CD8-positive, alpha-beta memory T cell (primary cell): Measurements from ENCODE around the gene FAM114A1. TPM values are rescaled to one million over a fixed set of nuclear protein-coding genes. Genes with fewer than 3 reads are reported as not detected.
A peak's percentile ranks its signal among the peaks of the same experiment; 100 is the strongest.

Experiments
- CTCF ChIA-PET: fragments of 350-600 bp; sonication (Branson Sonifier 250); formaldehyde crosslinking; loops from one replicate; lab custom pipeline; 2021; ENCODE audit warnings: antibody characterized with exemption; lab: Charles Lee
- POLR2A ChIA-PET: fragments of 350-600 bp; sonication (Branson Sonifier 250); formaldehyde crosslinking; loops from one replicate; lab custom pipeline; 2021; ENCODE audit warnings: antibody characterized with exemption; lab: Charles Lee
- DNase-seq, 5 donors: peaks; one replicate each; pipeline versions ENCODE4 v3.0.0 to v3.0.0-alpha.2; 2020 to 2022; ENCODE audit warnings: mixed read lengths in 1 of 5
- H3K27ac ChIP-seq: one replicate; pipeline ENCODE4 v1.7.0; 2013; ENCODE audit warnings: low read depth, mild to moderate bottlenecking, low read length, moderate library complexity
- H3K27me3 ChIP-seq: 2 replicates; pipeline ENCODE4 v1.7.0; 2013; ENCODE audit warnings: low read length, mild to moderate bottlenecking; ENCODE audit not compliant: insufficient read depth, poor library complexity, severe bottlenecking
- H3K36me3 ChIP-seq: 2 replicates; pipeline ENCODE4 v1.7.0; 2013; ENCODE audit warnings: mild to moderate bottlenecking, low read length, moderate library complexity; ENCODE audit not compliant: insufficient read depth
- H3K4me1 ChIP-seq: 2 replicates; pipeline ENCODE4 v1.7.0; 2013; ENCODE audit warnings: mild to moderate bottlenecking, low read length, moderate library complexity; ENCODE audit not compliant: insufficient read depth
- H3K4me3 ChIP-seq: 2 replicates; pipeline ENCODE4 v1.7.0; 2013; ENCODE audit warnings: mild to moderate bottlenecking, low read length
- H3K9me3 ChIP-seq: 2 replicates; pipeline ENCODE4 v1.7.0; 2013; ENCODE audit warnings: mild to moderate bottlenecking, low read length
- H3K27ac Mint-ChIP-seq, 8 donors: one replicate each; pipeline ENCODE4 v1.8.0; 2020 to 2021; ENCODE audit warnings: mixed read lengths in 8 of 8, mild to moderate bottlenecking in 6 of 8, inconsistent platforms in 3 of 8, moderate library complexity in 3 of 8
- H3K27me3 Mint-ChIP-seq, 2 donors: one replicate each; pipeline ENCODE4 v1.8.0; 2020 to 2021; ENCODE audit warnings: mixed read lengths in 2 of 2, mild to moderate bottlenecking in 1 of 2, moderate library complexity in 1 of 2
- H3K36me3 Mint-ChIP-seq, 3 donors: one replicate each; pipeline ENCODE4 v1.8.0; 2020 to 2021; ENCODE audit warnings: mixed read lengths in 3 of 3, inconsistent platforms in 1 of 3, mild to moderate bottlenecking in 1 of 3
- H3K4me1 Mint-ChIP-seq, 3 donors: one replicate each; pipeline ENCODE4 v1.8.0; 2020 to 2021; ENCODE audit warnings: mixed read lengths in 3 of 3, inconsistent platforms in 1 of 3, mild to moderate bottlenecking in 1 of 3
- H3K4me3 Mint-ChIP-seq, 7 donors: one replicate each; pipeline ENCODE4 v1.8.0; 2020 to 2021; ENCODE audit warnings: mixed read lengths in 7 of 7, mild to moderate bottlenecking in 6 of 7, moderate library complexity in 4 of 7, inconsistent platforms in 2 of 7
- H3K9me3 Mint-ChIP-seq, 5 donors: one replicate each; pipeline ENCODE4 v1.8.0; 2020 to 2022; ENCODE audit warnings: mixed read lengths in 5 of 5, mild to moderate bottlenecking in 3 of 5, moderate library complexity in 2 of 5, inconsistent platforms in 1 of 5
- polyA plus RNA-seq: library from polyadenylated mRNA; unstranded; fragments of 300-500 nt; fragmentation: Illumina TruSeq; gene quantifications from one replicate; pipeline ENCODE4 v1.2.3, GENCODE V29; 2021
- total RNA-seq, 2 experiments: library from RNA; stranded (reverse); gene quantifications; one replicate each; pipeline ENCODE4 v1.2.3, GENCODE V29; 2021

The FAM114A1 gene
- total and polyA plus RNA-seq, 3 experiments from 2014 or later = 0.31 TPM; not detected in 2

GRCh38 chr4:38964942-38965775 lies 97.6 kb downstream of the FAM114A1 start:
- Histone ChIP-seq H3K27ac (no peak overlapping the region), H3K9me3 (no peaks in the 10 kb centered on the region), H3K27me3 (no peaks in the 10 kb centered on the region), H3K4me3 (no peak overlapping the region), H3K4me1 (no peaks in the 10 kb centered on the region), H3K36me3 (no peaks in the 10 kb centered on the region)
- H3K4me1 Mint-ChIP-seq = peaks cover 0 to 5% (median 0%) of the 10 kb centered on the region in 3 donors
- H3K9me3 Mint-ChIP-seq = peaks cover 0 to 7% (median 0%) of the 10 kb centered on the region in 5 donors
- no peak overlapping the region for H3K4me3 Mint-ChIP-seq
- POLR2A ChIA-PET = no interaction called here
- no peak for DNase-seq
- peaks cover 14 to 47% (median 34%) of the 10 kb centered on the region in 3 donors for H3K36me3 Mint-ChIP-seq
- peak overlapping the region in 2 of 8 donors; percentile 23 to 44 for H3K27ac Mint-ChIP-seq
- CTCF ChIA-PET = interaction anchor here (1.2 kb wide), 1 partner anchor 9 kb away, joined by 3 read pairs; no protein-coding TSS in a partner anchor
- H3K27me3 Mint-ChIP-seq = peaks cover 0 to 2% of the 10 kb centered on the region in 2 donors

- H3K36me3 ChIP-seq = no peaks in the 10 kb centered on the region
- POLR2A ChIA-PET = no interaction called here
Measured at GRCh38 chr4:38965866-38966265, 98.3 kb downstream of the FAM114A1 start.

GRCh38 chr4:38967260-38968095 lies 99.9 kb downstream of the FAM114A1 start:
- Mint-ChIP-seq H3K4me3 (no peak overlapping the region), H3K27me3 (no peaks in the 10 kb centered on the region), H3K27ac (peak overlapping the region in 1 of 8 donors; percentile 65), H3K4me1 (peaks cover 0 to 5% (median 0%) of the 10 kb centered on the region in 3 donors), H3K9me3 (no peaks in the 10 kb centered on the region), H3K36me3 (peaks cover 14 to 60% (median 34%) of the 10 kb centered on the region in 3 donors)
- Histone ChIP-seq H3K27ac (peak overlapping the region; percentile 17), H3K4me1 (no peaks in the 10 kb centered on the region), H3K4me3 (no peak overlapping the region), H3K36me3 (no peaks in the 10 kb centered on the region), H3K9me3 (no peaks in the 10 kb centered on the region), H3K27me3 (no peaks in the 10 kb centered on the region)
- DNase-seq = no peak
- CTCF ChIA-PET = no interaction called here
- POLR2A ChIA-PET = no interaction called here

More at GRCh38 chr4:38965866-38966265, 98.3 kb downstream of the FAM114A1 start:
- no peak overlapping the region for H3K4me3 ChIP-seq
- Mint-ChIP-seq H3K9me3 (peaks cover 0 to 7% (median 0%) of the 10 kb centered on the region in 5 donors), H3K4me1 (peaks cover 0 to 5% (median 0%) of the 10 kb centered on the region in 3 donors), H3K27me3 (peaks cover 0 to 2% of the 10 kb centered on the region in 2 donors), H3K4me3 (no peak overlapping the region), H3K27ac (peak overlapping the region in 3 of 8 donors; percentile 19 to 59 (median 50)), H3K36me3 (peaks cover 14 to 54% (median 34%) of the 10 kb centered on the region in 3 donors)
- DNase-seq = no peak
- CTCF ChIA-PET = interaction anchor here (1.2 kb wide), 1 partner anchor 10 kb away, joined by 3 read pairs; no protein-coding TSS in a partner anchor
- H3K27ac ChIP-seq = no peak overlapping the region
- no peaks in the 10 kb centered on the region for H3K9me3 ChIP-seq
- no peaks in the 10 kb centered on the region for H3K4me1 ChIP-seq
- H3K27me3 ChIP-seq = no peaks in the 10 kb centered on the region

GRCh38 chr4:38968668-38969067 lies 101.1 kb downstream of the FAM114A1 start:
- H3K27ac ChIP-seq = no peak overlapping the region
- Mint-ChIP-seq H3K4me1 (peaks cover 0 to 5% (median 0%) of the 10 kb centered on the region in 3 donors), H3K27me3 (no peaks in the 10 kb centered on the region), H3K4me3 (no peak overlapping the region), H3K27ac (peak overlapping the region in 1 of 8 donors; percentile 73), H3K9me3 (no peaks in the 10 kb centered on the region), H3K36me3 (peaks cover 14 to 62% (median 32%) of the 10 kb centered on the region in 3 donors)
- CTCF ChIA-PET = no interaction called here
- POLR2A ChIA-PET = no interaction called here
- no peaks in the 10 kb centered on the region for H3K4me1 ChIP-seq
- no peaks in the 10 kb centered on the region for H3K9me3 ChIP-seq
- no peaks in the 10 kb centered on the region for H3K27me3 ChIP-seq
- no peak overlapping the region for H3K4me3 ChIP-seq
- no peaks in the 10 kb centered on the region for H3K36me3 ChIP-seq
- DNase-seq = no peak

- peaks cover 0 to 3% (median 0%) of the 10 kb centered on the region in 3 donors for H3K4me1 Mint-ChIP-seq
- H3K36me3 Mint-ChIP-seq = peaks cover 4 to 42% (median 20%) of the 10 kb centered on the region in 3 donors
- POLR2A ChIA-PET = no interaction called here
- CTCF ChIA-PET = no interaction called here
- Histone ChIP-seq H3K9me3 (no peaks in the 10 kb centered on the region), H3K4me1 (no peaks in the 10 kb centered on the region), H3K36me3 (no peaks in the 10 kb centered on the region), H3K4me3 (no peak overlapping the region), H3K27me3 (no peaks in the 10 kb centered on the region), H3K27ac (no peak overlapping the region)
- DNase-seq = no peak
- H3K27ac Mint-ChIP-seq = no peak overlapping the region
- H3K27me3 Mint-ChIP-seq = no peaks in the 10 kb centered on the region
- H3K4me3 Mint-ChIP-seq = no peak overlapping the region
- no peaks in the 10 kb centered on the region for H3K9me3 Mint-ChIP-seq
Measured at GRCh38 chr4:38976308-38976707, 108.7 kb downstream of the FAM114A1 start.

- Histone ChIP-seq H3K4me1 (no peaks in the 10 kb centered on the region), H3K9me3 (no peaks in the 10 kb centered on the region), H3K4me3 (no peak overlapping the region), H3K27ac (no peak overlapping the region), H3K27me3 (no peaks in the 10 kb centered on the region), H3K36me3 (no peaks in the 10 kb centered on the region)
- CTCF ChIA-PET = no interaction called here
- H3K4me1 Mint-ChIP-seq = peaks cover 0 to 11% (median 0%) of the 10 kb centered on the region in 3 donors
- POLR2A ChIA-PET = no interaction called here
- H3K36me3 Mint-ChIP-seq = peaks cover 4 to 57% (median 35%) of the 10 kb centered on the region in 3 donors
- H3K27ac Mint-ChIP-seq = peak overlapping the region in 2 of 8 donors; percentile 4 to 42
- H3K27me3 Mint-ChIP-seq = no peaks in the 10 kb centered on the region
- H3K4me3 Mint-ChIP-seq = no peak overlapping the region
- no peaks in the 10 kb centered on the region for H3K9me3 Mint-ChIP-seq
- no peak for DNase-seq
Measured at GRCh38 chr4:38979081-38979480, 111.5 kb downstream of the FAM114A1 start.

- H3K4me1 ChIP-seq = no peaks in the 10 kb centered on the region
- H3K9me3 ChIP-seq = no peaks in the 10 kb centered on the region
- no peaks in the 10 kb centered on the region for H3K9me3 Mint-ChIP-seq
- no peak overlapping the region for H3K4me3 ChIP-seq
- no peak for DNase-seq
- H3K27ac ChIP-seq = no peak overlapping the region
- no peak overlapping the region for H3K27ac Mint-ChIP-seq
- ChIA-PET POLR2A (no interaction called here), CTCF (no interaction called here)
- H3K36me3 Mint-ChIP-seq = peaks cover 4 to 61% (median 39%) of the 10 kb centered on the region in 3 donors
- no peaks in the 10 kb centered on the region for H3K36me3 ChIP-seq
- peaks cover 0 to 16% (median 0%) of the 10 kb centered on the region in 3 donors for H3K4me1 Mint-ChIP-seq
- no peaks in the 10 kb centered on the region for H3K27me3 ChIP-seq
- H3K4me3 Mint-ChIP-seq = no peak overlapping the region
- no peaks in the 10 kb centered on the region for H3K27me3 Mint-ChIP-seq
Measured at GRCh38 chr4:38979511-38980230, 112.1 kb downstream of the FAM114A1 start.
